HL-60 (cell line): ENCODE data around the gene ABO.
"Not testable (repeated sequence)": the region's sequence is repeated elsewhere in the genome, so short reads cannot be mapped to it uniquely, and the experiment has no call there.

Experiments used
- DNase-seq, 2 experiments: peaks; one replicate each; pipeline ENCODE4 v3.0.0-alpha.2; 2010 to 2020; ENCODE audit warnings: low read depth in 1 of 2, low spot score in 1 of 2
- H3K27ac ChIP-seq: fragments of 250-450 bp; sonication (Bioruptor Pico); replicated peaks from 2 replicates; pipeline ENCODE4 v1.5.1; 2020; ENCODE audit warnings: mild to moderate bottlenecking, moderate library complexity
- H3K27me3 ChIP-seq: fragments of 250-450 bp; sonication (Bioruptor Pico); 2 replicates; pipeline ENCODE4 v1.5.1; 2021; ENCODE audit warnings: mild to moderate bottlenecking, moderate library complexity; ENCODE audit not compliant: insufficient read depth, poor library complexity, severe bottlenecking
- H3K4me3 ChIP-seq: replicated peaks from 2 replicates; pipeline ENCODE4 v1.5.1; 2011; ENCODE audit warnings: mild to moderate bottlenecking, control low read depth, low read length; ENCODE audit not compliant: insufficient read depth
- CTCF ChIP-seq: IDR thresholded peaks from one replicate; pipeline ENCODE4 v1.5.1; 2011; ENCODE audit warnings: low read length, control low read depth, inconsistent platforms; ENCODE audit not compliant: insufficient read depth
- GABPA ChIP-seq: IDR thresholded peaks from 2 replicates; pipeline ENCODE4 v1.6.1; 2012; ENCODE audit warnings: low read depth
- POLR2AphosphoS5 ChIP-seq: IDR thresholded peaks from 2 replicates; pipeline ENCODE4 v1.6.1; 2012; ENCODE audit warnings: low read depth
- REST ChIP-seq: IDR thresholded peaks from 2 replicates; pipeline ENCODE4 v1.6.1; 2012; ENCODE audit warnings: low read depth; ENCODE audit not compliant: insufficient replicate concordance
- SPI1 ChIP-seq: IDR thresholded peaks from 2 replicates; pipeline ENCODE4 v1.6.1; 2012; ENCODE audit warnings: low read depth, mild to moderate bottlenecking, borderline replicate concordance

Gene ABO

GRCh38 chr9:133251221-133251620 is 23.8 kb downstream of the ABO start:
- peaks cover 14% of the 10 kb centered on the region for H3K27me3 ChIP-seq
- H3K27ac ChIP-seq, DNase-seq, H3K4me3 ChIP-seq: not testable (repeated sequence)

GRCh38 chr9:133250741-133251170 is 24.2 kb downstream of the ABO start:
- TF ChIP-seq CTCF (no peak), GABPA (no peak), POLR2AphosphoS5 (no peak), SPI1 (no peak), REST (no peak)
- no peak overlapping the region for H3K4me3 ChIP-seq
- no peak overlapping the region for H3K27ac ChIP-seq
- peaks cover 14% of the 10 kb centered on the region for H3K27me3 ChIP-seq
- no peak for DNase-seq

GRCh38 chr9:133249337-133249736 is 25.7 kb downstream of the ABO start:
- no peak overlapping the region for H3K4me3 ChIP-seq
- H3K27ac ChIP-seq, result no peak overlapping the region
- no peak for DNase-seq
- TF ChIP-seq POLR2AphosphoS5 (no peak), CTCF (no peak), GABPA (no peak), SPI1 (no peak), REST (no peak)
- H3K27me3 ChIP-seq, result peaks cover 19% of the 10 kb centered on the region

GRCh38 chr9:133248726-133249295 is 26.2 kb downstream of the ABO start:
- DNase-seq, result no peak
- Histone ChIP-seq H3K4me3 (no peak overlapping the region), H3K27ac (no peak overlapping the region), H3K27me3 (peaks cover 24% of the 10 kb centered on the region)
- TF ChIP-seq CTCF, result no peak
- no peak for TF ChIP-seq SPI1
- no peak for TF ChIP-seq POLR2AphosphoS5
- TF ChIP-seq GABPA, result no peak
- TF ChIP-seq REST, result no peak
